Measurements from ENCODE around the gene CYP4F22.
A peak's percentile ranks its signal among the peaks of the same experiment; 100 is the strongest.
"Not testable (repeated sequence)": the region's sequence is repeated elsewhere in the genome, so short reads cannot be mapped to it uniquely, and the experiment has no call there.

Gene CYP4F22

GRCh38 chr19:15570420-15570819 lies 62.1 kb downstream of the CYP4F22 start:
- DNase-seq (ENCODE audit: low read depth in 3 of 3), result no peak

- DNase-seq (ENCODE audit: low read depth in 3 of 3), result no peak
Measured at GRCh38 chr19:15575406-15575805, 67.1 kb downstream of the CYP4F22 start.

DNA sequence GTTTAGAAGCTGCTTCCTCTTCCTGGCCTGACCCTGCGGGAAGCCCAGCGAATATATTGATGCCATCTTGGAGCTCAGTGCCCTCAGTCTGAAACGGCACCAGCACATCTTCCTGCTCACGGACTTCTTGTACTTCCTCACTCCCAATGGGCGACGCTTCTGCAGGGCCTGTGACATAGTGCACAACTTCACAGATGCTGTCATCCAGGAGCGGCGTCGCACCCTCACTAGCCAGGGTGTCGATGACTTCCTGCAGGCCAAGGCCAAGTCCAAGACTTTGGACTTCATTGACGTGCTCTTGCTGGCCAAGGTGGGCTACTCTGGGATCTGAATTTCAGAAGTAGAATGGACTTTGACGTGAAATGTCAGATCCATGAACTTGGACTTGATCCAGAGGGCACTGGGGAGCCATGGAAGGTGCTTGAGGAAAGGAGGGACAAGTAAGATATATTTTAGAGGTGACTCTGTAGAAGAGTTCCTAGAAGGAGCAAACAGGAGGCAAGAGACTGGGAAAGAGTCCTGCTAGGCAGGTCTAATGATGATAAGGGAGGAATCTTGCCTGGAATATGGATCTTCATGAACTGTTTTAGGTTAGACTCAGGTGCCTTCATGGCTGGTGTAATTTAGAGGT lies 68.3 kb downstream of the CYP4F22 start:
- DNase-seq (ENCODE audit: low read depth in 3 of 3), result no peak

- no peak for DNase-seq (ENCODE audit: low read depth in 3 of 3)
Measured at GRCh38 chr19:15577184-15577771, 69.0 kb downstream of the CYP4F22 start.

GRCh38 chr19:15583346-15583745 lies 75.0 kb downstream of the CYP4F22 start:
- no peak for DNase-seq (ENCODE audit: low read depth in 3 of 3)

DNA sequence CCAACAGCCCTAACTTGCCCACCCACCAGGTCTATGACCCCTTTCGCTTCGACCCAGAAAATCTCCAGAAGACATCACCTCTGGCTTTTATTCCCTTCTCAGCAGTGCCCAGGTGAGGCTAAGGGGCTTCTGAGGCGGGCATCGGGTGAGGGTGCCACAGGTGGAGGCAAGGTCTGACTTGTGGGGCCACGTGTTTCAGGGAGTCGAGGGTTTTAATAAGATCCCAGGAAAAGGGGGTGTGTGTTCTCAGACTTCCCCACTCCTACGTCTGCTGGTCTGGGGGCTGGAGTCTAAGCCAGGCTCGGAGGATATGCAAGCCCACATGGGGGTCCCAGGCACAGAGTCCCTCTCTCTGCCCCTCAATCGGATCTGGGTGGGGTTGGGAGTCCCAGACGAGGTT lies 75.8 kb downstream of the CYP4F22 start:
- no peak for DNase-seq (ENCODE audit: low read depth in 3 of 3)

DNA sequence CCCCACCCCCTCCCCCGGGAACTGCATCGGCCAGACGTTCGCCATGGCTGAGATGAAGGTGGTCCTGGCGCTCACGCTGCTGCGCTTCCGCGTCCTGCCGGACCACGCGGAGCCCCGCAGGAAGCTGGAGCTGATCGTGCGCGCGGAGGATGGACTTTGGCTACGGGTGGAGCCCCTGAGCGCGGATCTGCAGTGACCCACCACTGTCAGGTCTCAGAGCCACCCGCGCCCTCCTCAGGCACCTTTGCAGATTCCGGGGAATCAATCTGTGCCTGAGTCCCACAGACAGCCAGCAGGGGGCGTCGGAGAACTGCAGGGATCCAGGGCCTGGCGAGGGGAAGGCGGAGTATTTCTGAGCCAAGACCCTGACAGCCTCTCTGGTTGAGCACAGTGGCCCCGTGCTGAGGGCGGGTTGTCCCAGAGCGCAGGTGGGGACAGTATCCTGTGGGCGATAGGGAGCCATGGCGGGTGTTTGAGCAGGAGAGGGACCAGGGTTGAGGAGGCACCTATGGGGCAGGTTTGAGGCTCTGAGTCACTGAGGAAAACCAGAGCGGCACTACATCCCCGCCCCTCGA lies 76.3 kb downstream of the CYP4F22 start:
- peak; percentile 67 to 82 (median 69) for DNase-seq (ENCODE audit: low read depth in 3 of 3)

- DNase-seq (ENCODE audit: low read depth in 3 of 3), result no peak
Measured at GRCh38 chr19:15587663-15588062, 79.3 kb downstream of the CYP4F22 start.

DNA sequence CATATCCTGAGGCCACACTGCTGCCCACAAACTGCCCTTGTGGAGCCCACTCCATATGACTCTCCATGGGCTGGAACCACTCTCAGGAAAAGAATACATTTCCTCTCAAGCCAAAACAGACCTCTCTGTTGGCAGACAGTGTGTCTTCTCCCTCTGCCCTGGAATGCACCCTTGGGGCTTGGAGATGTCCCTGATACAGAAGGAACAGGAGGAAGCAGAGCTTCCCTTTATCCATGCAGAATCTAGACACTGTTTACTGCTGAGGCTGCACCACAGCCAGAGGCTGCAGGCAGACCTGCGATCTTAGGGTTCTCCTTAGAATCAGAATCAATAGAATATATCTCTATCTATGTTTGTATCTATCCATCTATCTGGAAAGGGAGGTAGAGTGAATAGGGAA lies 79.9 kb downstream of the CYP4F22 start:
- no peak for DNase-seq (ENCODE audit: low read depth in 3 of 3)

GRCh38 chr19:15589760-15590451 lies 81.6 kb downstream of the CYP4F22 start:
- DNase-seq (ENCODE audit: low read depth in 3 of 3), result no peak

DNA sequence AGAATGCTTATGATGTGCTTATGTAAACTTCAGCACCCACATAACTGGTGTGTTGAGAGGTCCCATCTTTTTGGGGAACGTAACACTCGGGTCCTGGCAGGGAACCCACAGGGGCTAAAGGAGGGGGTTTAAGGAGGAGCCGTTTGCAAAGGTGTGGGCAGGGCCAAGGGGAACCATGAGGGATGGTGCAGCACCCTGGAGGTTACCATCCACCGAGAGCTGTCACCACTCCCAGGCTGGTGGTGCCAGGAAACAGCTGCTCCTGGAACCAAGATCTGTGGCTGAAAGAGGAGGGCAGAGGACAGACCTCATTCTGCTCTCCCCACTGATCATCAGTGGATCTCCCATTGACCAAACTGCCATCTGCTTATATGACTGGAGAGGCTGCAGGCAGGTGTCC lies 83.5 kb downstream of the CYP4F22 start:
- DNase-seq (ENCODE audit: low read depth in 3 of 3), result no peak

GRCh38 chr19:15592506-15592905 lies 84.2 kb downstream of the CYP4F22 start:
- DNase-seq (ENCODE audit: low read depth in 3 of 3), result not testable (repeated sequence)

DNA sequence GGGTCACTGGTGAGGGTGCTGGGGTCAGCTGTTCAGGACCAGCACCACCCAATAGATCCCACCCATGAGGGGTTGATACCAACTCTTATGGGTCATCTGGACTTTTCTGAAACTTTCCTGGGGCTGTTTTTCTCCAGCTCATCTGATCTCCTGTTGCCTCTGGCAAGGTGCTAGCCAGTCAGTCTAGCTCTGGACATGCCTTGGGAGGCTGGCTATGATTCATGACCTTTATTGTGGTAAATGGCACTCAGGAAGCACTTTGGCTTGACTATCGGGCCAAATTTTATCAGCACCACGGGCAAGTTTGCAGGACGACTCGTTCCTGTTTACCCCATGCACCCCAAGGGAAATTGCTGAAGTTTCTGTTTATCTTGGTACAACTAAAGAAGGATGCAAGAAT lies 85.4 kb downstream of the CYP4F22 start:
- not testable (repeated sequence) for DNase-seq (ENCODE audit: low read depth in 3 of 3)

- DNase-seq (ENCODE audit: low read depth in 3 of 3), result no peak
Measured at GRCh38 chr19:15595069-15595468, 86.7 kb downstream of the CYP4F22 start.

Measured in stimulated activated CD4-positive, alpha-beta T cell treated with anti-CD3 and anti-CD28 coated beads, TNF-alpha, amount 100 ng/mL, for 4 hours (primary cell).